ENCODE data around the gene ISM2.
"Not testable (repeated sequence)": the region's sequence is repeated elsewhere in the genome, so short reads cannot be mapped to it uniquely, and the experiment has no call there.

Gene ISM2

GRCh38 chr14:77543240-77543551, 44.6 kb upstream of the ISM2 start:
- Histone ChIP-seq H3K27me3 (no peaks in the 10 kb centered on the region), H3K27ac (peak overlapping the region in 1 of 2 donors; percentile 52), H3K4me3 (no peak overlapping the region), H3K36me3 (peaks cover 2 to 10% (median 9%) of the 10 kb centered on the region in 3 donors), H3K4me1 (peaks cover 0 to 24% (median 18%) of the 10 kb centered on the region in 4 donors), H3K9me3 (no peaks in the 10 kb centered on the region)
- intact Hi-C loops (cut with DNase I; ENCODE audit: low total_unique reads), result no loop called here
- no peak for DNase-seq
- TF ChIP-seq CTCF (IDR thresholded peaks at IDR 0.05), result no peak

- intact Hi-C loops (cut with DNase I; ENCODE audit: low total_unique reads), result no loop called here
- Histone ChIP-seq H3K27me3 (no peaks in the 10 kb centered on the region), H3K27ac (peak overlapping the region; percentile 48 to 52), H3K4me1 (peaks cover 0 to 24% (median 18%) of the 10 kb centered on the region in 4 donors), H3K36me3 (peaks cover 0 to 8% (median 7%) of the 10 kb centered on the region in 3 donors), H3K4me3 (no peak overlapping the region), H3K9me3 (no peaks in the 10 kb centered on the region)
- no peak for TF ChIP-seq CTCF (IDR thresholded peaks at IDR 0.05)
- DNase-seq, result no peak
These were observed 44.0 kb upstream of the ISM2 start for GRCh38 chr14:77542421-77543239.

GRCh38 chr14:77541905-77542304, 43.3 kb upstream of the ISM2 start:
- peak overlapping the region in 1 of 2 donors; percentile 52 for H3K27ac ChIP-seq
- intact Hi-C loops (cut with DNase I; ENCODE audit: low total_unique reads), result no loop called here
- peaks cover 0 to 8% (median 7%) of the 10 kb centered on the region in 3 donors for H3K36me3 ChIP-seq
- peaks cover 0 to 24% (median 18%) of the 10 kb centered on the region in 4 donors for H3K4me1 ChIP-seq
- DNase-seq, result no peak
- no peak for TF ChIP-seq CTCF (IDR thresholded peaks at IDR 0.05)
- no peaks in the 10 kb centered on the region for H3K27me3 ChIP-seq
- no peaks in the 10 kb centered on the region for H3K9me3 ChIP-seq
- H3K4me3 ChIP-seq, result no peak overlapping the region

- intact Hi-C loops (cut with DNase I; ENCODE audit: low total_unique reads); H3K27ac ChIP-seq; H3K27me3 ChIP-seq; H3K4me1 ChIP-seq; H3K9me3 ChIP-seq; H3K4me3 ChIP-seq; DNase-seq: not testable (repeated sequence)
- H3K36me3 ChIP-seq, result peaks cover 0 to 11% (median 7%) of the 10 kb centered on the region in 3 donors
These were observed 38.3 kb upstream of the ISM2 start for GRCh38 chr14:77536951-77537350.

- intact Hi-C loops (cut with DNase I; ENCODE audit: low total_unique reads), result no loop called here
- peaks cover 0 to 11% (median 7%) of the 10 kb centered on the region in 3 donors for H3K36me3 ChIP-seq
- no peaks in the 10 kb centered on the region for H3K27me3 ChIP-seq
- peaks cover 0 to 8% (median 1%) of the 10 kb centered on the region in 4 donors for H3K4me1 ChIP-seq
- no peak overlapping the region for H3K27ac ChIP-seq
- no peaks in the 10 kb centered on the region for H3K9me3 ChIP-seq
- no peak overlapping the region for H3K4me3 ChIP-seq
- no peak for DNase-seq
- no peak for TF ChIP-seq CTCF (IDR thresholded peaks at IDR 0.05)
These were observed 32.5 kb upstream of the ISM2 start for GRCh38 chr14:77531071-77531470.

GRCh38 chr14:77529963-77530362, 31.3 kb upstream of the ISM2 start:
- no peak for TF ChIP-seq CTCF (IDR thresholded peaks at IDR 0.05)
- Histone ChIP-seq H3K27ac (no peak overlapping the region), H3K27me3 (no peaks in the 10 kb centered on the region), H3K9me3 (no peaks in the 10 kb centered on the region), H3K36me3 (peaks cover 0 to 5% (median 4%) of the 10 kb centered on the region in 3 donors), H3K4me3 (no peak overlapping the region), H3K4me1 (peaks cover 0 to 14% (median 1%) of the 10 kb centered on the region in 4 donors)
- no peak for DNase-seq
- intact Hi-C loops (cut with DNase I; ENCODE audit: low total_unique reads), result no loop called here
